ENCODE measurements around the gene UIMC1.

DNA sequence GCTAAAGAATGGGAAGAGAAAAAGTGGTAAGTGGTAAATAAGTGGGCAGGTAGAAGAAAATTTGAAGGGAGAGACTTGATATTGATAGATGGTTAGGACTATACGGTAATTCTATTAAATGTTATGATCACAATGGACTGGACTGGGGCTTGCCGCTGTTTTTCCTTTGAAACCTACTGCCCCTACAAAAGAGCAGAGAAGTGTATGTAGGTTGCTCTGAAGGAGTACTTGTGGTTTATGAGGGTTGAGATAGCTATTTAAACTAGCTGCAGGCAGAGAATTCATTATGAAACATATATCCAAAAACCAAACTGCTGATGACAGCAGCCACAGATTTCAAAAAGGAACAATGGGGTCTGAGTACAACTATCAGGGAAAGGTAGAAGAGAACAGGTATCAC, 90.7 kb downstream of the UIMC1 start:
- TF ChIP-seq CTCF (conservative IDR thresholded peaks at IDR 0.05 in 1 of 2, IDR thresholded peaks at IDR 0.05 in 1 of 2; ENCODE audit: extremely low read depth in 1 of 2, insufficient read depth in 1 of 2, low read depth in 1 of 2, low read length in 2 of 2) (no peak), EZH2 (IDR thresholded peaks at IDR 0.05; ENCODE audit: borderline replicate concordance, low read length) (no peak)
